Colonic mucosa (tissue), 4 donors: ENCODE measurements around the gene SRPK2. TPM values are rescaled to one million over a fixed set of nuclear protein-coding genes. Genes with fewer than 3 reads are reported as not detected.

Experiments used
- DNase-seq: peaks from one replicate; pipeline ENCODE4 v3.0.0-alpha.2; 2020
- H3K27ac ChIP-seq: fragments of 200-600 bp; one replicate; pipeline ENCODE4 v1.8.0; 2021
- H3K27me3 ChIP-seq: fragments of 200-600 bp; one replicate; pipeline ENCODE4 v1.8.0; 2021
- H3K36me3 ChIP-seq: fragments of 200-600 bp; one replicate; pipeline ENCODE4 v1.8.0; 2021
- H3K4me1 ChIP-seq: fragments of 200-600 bp; one replicate; pipeline ENCODE4 v1.8.0; 2021; ENCODE audit warnings: mild to moderate bottlenecking
- H3K4me3 ChIP-seq: fragments of 200-600 bp; one replicate; pipeline ENCODE4 v1.8.0; 2021
- H3K9ac ChIP-seq, 2 donors: one replicate each; pipeline ENCODE4 v1.7.0; 2013; ENCODE audit warnings: control low read depth in 2 of 2, low read depth in 2 of 2, low read length in 2 of 2
- H3K9me3 ChIP-seq: fragments of 200-600 bp; one replicate; pipeline ENCODE4 v1.8.0; 2021
- CTCF ChIP-seq: fragments of 200-600 bp; IDR thresholded peaks from one replicate; pipeline ENCODE4 v1.8.0; 2022; ENCODE audit warnings: antibody characterized with exemption, mild to moderate bottlenecking
- intact Hi-C: fragments of 100-400 bp; cut with DNase I; formaldehyde crosslinking; loops from one replicate; pipeline ENCODE4 v1.14.1; 2022
- total RNA-seq, 2 donors: library from RNA; stranded (reverse); fragmentation: NEBNext Ultra II Directional in 1 of 2; extraction: Animal tissue kit (Norgen Biotek cat#: 25700) in 1 of 2; gene quantifications; one replicate each; pipeline ENCODE4 v1.2.1, GENCODE V29; 2021
- donor health status: healthy.
- donor health status: DM: no; HTN: no; CAD: no.
- donor health status: DM: no; HTN: no; CAD: no.

Gene SRPK2
- total RNA-seq, 2 donors from 2014 or later = 25.0 to 30.1 TPM

DNA sequence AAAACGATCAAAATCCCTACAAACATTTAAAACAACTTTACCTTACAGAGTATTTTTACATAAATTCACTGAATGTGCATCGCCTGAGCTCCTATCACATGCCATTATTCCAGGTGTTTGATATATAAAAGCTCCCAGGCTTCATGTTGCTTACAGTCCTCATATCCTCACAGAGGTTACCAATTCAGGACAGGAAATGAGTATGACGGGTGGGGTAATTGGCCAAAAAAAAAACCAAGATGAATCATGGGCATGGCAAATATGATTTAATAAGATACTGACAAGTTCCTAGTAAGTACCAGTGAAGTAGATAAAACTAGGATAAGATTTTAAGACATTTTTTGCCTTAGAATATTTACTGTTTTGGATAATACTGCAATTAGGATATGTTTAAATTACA, 238.9 kb downstream of the SRPK2 start:
- intact Hi-C loops = no loop called here
- TF ChIP-seq CTCF = no peak
- Histone ChIP-seq H3K9ac (no peak overlapping the region), H3K36me3 (no peaks in the 10 kb centered on the region), H3K27ac (no peak overlapping the region), H3K4me1 (no peaks in the 10 kb centered on the region), H3K9me3 (no peaks in the 10 kb centered on the region), H3K27me3 (no peaks in the 10 kb centered on the region), H3K4me3 (no peak overlapping the region)
- no peak for DNase-seq

DNA sequence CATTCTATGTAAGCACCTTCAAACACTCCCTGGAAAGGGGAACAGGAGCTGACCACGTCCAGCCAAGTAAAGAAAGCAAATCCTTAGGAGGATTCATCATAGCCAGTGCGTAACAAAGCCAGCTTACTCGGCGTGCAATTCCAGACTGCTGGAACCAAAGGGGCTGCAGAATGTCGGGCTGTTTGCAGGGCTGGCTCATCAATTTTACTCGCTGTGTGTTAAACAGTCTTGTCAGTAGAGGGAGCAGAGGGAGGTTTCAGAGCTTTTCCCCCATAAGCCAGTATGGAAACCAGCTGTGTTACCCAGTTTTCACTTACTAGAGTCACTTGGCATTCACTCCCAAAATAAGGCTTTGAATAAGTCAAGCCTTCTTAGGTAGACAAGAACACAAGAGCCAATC, 247.7 kb downstream of the SRPK2 start:
- H3K27ac ChIP-seq = no peak overlapping the region
- H3K9me3 ChIP-seq = no peaks in the 10 kb centered on the region
- peaks cover 4% of the 10 kb centered on the region for H3K36me3 ChIP-seq
- intact Hi-C loops = no loop called here
- H3K9ac ChIP-seq = no peak overlapping the region
- no peaks in the 10 kb centered on the region for H3K4me1 ChIP-seq
- no peaks in the 10 kb centered on the region for H3K27me3 ChIP-seq
- no peak for DNase-seq
- no peak for TF ChIP-seq CTCF
- H3K4me3 ChIP-seq = no peak overlapping the region

GRCh38 chr7:105139381-105139780, 249.3 kb downstream of the SRPK2 start:
- TF ChIP-seq CTCF = no peak
- Histone ChIP-seq H3K9ac (no peak overlapping the region), H3K4me1 (no peaks in the 10 kb centered on the region), H3K27ac (no peak overlapping the region), H3K27me3 (no peaks in the 10 kb centered on the region), H3K36me3 (peaks cover 4% of the 10 kb centered on the region), H3K4me3 (no peak overlapping the region), H3K9me3 (no peaks in the 10 kb centered on the region)
- intact Hi-C loops = no loop called here
- no peak for DNase-seq

- Histone ChIP-seq H3K4me1 (no peaks in the 10 kb centered on the region), H3K27me3 (no peaks in the 10 kb centered on the region), H3K36me3 (peaks cover 4% of the 10 kb centered on the region), H3K9ac (no peak overlapping the region), H3K9me3 (no peaks in the 10 kb centered on the region), H3K4me3 (no peak overlapping the region), H3K27ac (no peak overlapping the region)
- TF ChIP-seq CTCF = no peak
- intact Hi-C loops = no loop called here
- DNase-seq = no peak
Observed at GRCh38 chr7:105137898-105138297, 250.8 kb downstream of the SRPK2 start.

DNA sequence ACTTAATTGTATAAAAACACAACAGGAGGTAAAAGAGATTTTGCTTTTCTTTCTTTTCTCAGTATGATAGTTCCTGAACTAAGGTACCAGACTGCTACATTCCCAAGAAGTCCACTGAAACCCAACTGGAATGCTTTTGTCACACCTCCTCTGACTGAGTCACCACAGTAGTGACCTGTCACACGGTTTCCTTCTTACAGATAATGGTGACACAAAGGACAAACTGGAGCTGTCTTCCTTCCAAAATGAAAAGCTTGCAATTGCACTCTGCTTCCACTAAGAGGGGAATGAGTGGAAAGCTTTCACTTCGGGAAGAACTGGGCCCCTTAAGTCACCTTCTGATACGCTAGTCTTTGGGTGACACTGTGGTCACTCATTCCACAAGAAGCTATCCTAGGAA, 252.5 kb downstream of the SRPK2 start:
- Histone ChIP-seq H3K4me1 (no peaks in the 10 kb centered on the region), H3K27ac (no peak overlapping the region), H3K9me3 (no peaks in the 10 kb centered on the region), H3K27me3 (no peaks in the 10 kb centered on the region), H3K9ac (no peak overlapping the region), H3K4me3 (no peak overlapping the region), H3K36me3 (no peaks in the 10 kb centered on the region)
- no peak for TF ChIP-seq CTCF
- intact Hi-C loops = no loop called here
- no peak for DNase-seq
